Activated naive CD8-positive, alpha-beta T cell treated with anti-CD3 and anti-CD28 coated beads, Interleukin-2, amount 10 ng/mL, durations not matched to agents 7 days and 5 days (primary cell): Measurements from ENCODE around the gene SPDYC. TPM values are rescaled to one million over a fixed set of nuclear protein-coding genes. Genes with fewer than 3 reads are reported as not detected.
"Not testable (repeated sequence)": the region's sequence is repeated elsewhere in the genome, so short reads cannot be mapped to it uniquely, and the experiment has no call there.

Experiments
- ATAC-seq: fragments of 150-1000 bp; cut with Tn5 transposase; one replicate; pipeline ENCODE4 v1.10.0; 2021; ENCODE audit warnings: low read depth, moderate library complexity
- POLR2A ChIA-PET: fragments of 350-600 bp; sonication (Branson Sonifier 250); formaldehyde crosslinking; loops from one replicate; lab custom pipeline; 2021; ENCODE audit warnings: antibody characterized with exemption; lab: Charles Lee
- DNase-seq: peaks from one replicate; pipeline ENCODE4 v3.0.0; 2021
- H3K27ac Mint-ChIP-seq: one replicate; pipeline ENCODE4 v1.8.0; 2022; ENCODE audit warnings: mild to moderate bottlenecking, mixed read lengths
- H3K27me3 Mint-ChIP-seq: one replicate; pipeline ENCODE4 v1.8.0; 2022; ENCODE audit warnings: mild to moderate bottlenecking, moderate library complexity, mixed read lengths
- H3K36me3 Mint-ChIP-seq: one replicate; pipeline ENCODE4 v1.8.0; 2021; ENCODE audit warnings: mild to moderate bottlenecking, mixed read lengths
- H3K4me1 Mint-ChIP-seq: one replicate; pipeline ENCODE4 v1.8.0; 2021; ENCODE audit warnings: mixed read lengths
- H3K4me3 Mint-ChIP-seq: one replicate; pipeline ENCODE4 v1.8.0; 2022; ENCODE audit warnings: mild to moderate bottlenecking, moderate library complexity, mixed read lengths
- H3K9me3 Mint-ChIP-seq: one replicate; pipeline ENCODE4 v1.8.0; 2021; ENCODE audit warnings: mixed read lengths
- total RNA-seq, 2 experiments: library from RNA; stranded (reverse); gene quantifications; one replicate each; pipeline ENCODE4 v1.2.3, GENCODE V29; 2021

SPDYC gene
- total RNA-seq, 2 experiments from 2014 or later = not detected

- Mint-ChIP-seq H3K4me1 (peaks cover 16% of the 10 kb centered on the region), H3K4me3 (no peak overlapping the region), H3K27ac (no peak overlapping the region), H3K27me3 (peaks cover 5% of the 10 kb centered on the region), H3K9me3 (no peaks in the 10 kb centered on the region), H3K36me3 (no peaks in the 10 kb centered on the region)
- POLR2A ChIA-PET = interaction anchor here (1.1 kb wide), 1 partner anchor 13 kb away, joined by 4 read pairs; the partner anchor contains the start of gene SYVN1
- DNase-seq (no peak), ATAC-seq (no peak)
These were observed 22.5 kb upstream of the SPDYC start for GRCh38 chr11:65147352-65148075.

- ATAC-seq = no peak
- H3K4me1 Mint-ChIP-seq = peaks cover 19% of the 10 kb centered on the region
- H3K4me3 Mint-ChIP-seq = no peak overlapping the region
- H3K27me3 Mint-ChIP-seq = peaks cover 9% of the 10 kb centered on the region
- no peak for DNase-seq
- H3K9me3 Mint-ChIP-seq = no peaks in the 10 kb centered on the region
- no peaks in the 10 kb centered on the region for H3K36me3 Mint-ChIP-seq
- H3K27ac Mint-ChIP-seq = no peak overlapping the region
- POLR2A ChIA-PET = no interaction called here
These were observed 21.4 kb upstream of the SPDYC start for GRCh38 chr11:65148657-65149056.

GRCh38 chr11:65150131-65150508 is 19.9 kb upstream of the SPDYC start:
- ATAC-seq = not testable (repeated sequence)
- H3K4me1 Mint-ChIP-seq = peaks cover 19% of the 10 kb centered on the region

GRCh38 chr11:65150509-65151299 is 19.3 kb upstream of the SPDYC start:
- no peak for DNase-seq
- Mint-ChIP-seq H3K27me3 (peaks cover 9% of the 10 kb centered on the region), H3K4me1 (peaks cover 19% of the 10 kb centered on the region), H3K36me3 (no peaks in the 10 kb centered on the region), H3K4me3 (no peak overlapping the region), H3K27ac (no peak overlapping the region), H3K9me3 (no peaks in the 10 kb centered on the region)
- ATAC-seq = peak; percentile 60
- POLR2A ChIA-PET = interaction anchor here (0.7 kb wide), 1 partner anchor 20 kb away, joined by 3 read pairs; no protein-coding TSS in a partner anchor

More at GRCh38 chr11:65150131-65150508, 19.9 kb upstream of the SPDYC start:
- H3K4me3 Mint-ChIP-seq, DNase-seq, H3K9me3 Mint-ChIP-seq, H3K27me3 Mint-ChIP-seq, H3K36me3 Mint-ChIP-seq, H3K27ac Mint-ChIP-seq: not testable (repeated sequence)
- POLR2A ChIA-PET = interaction anchor here (0.7 kb wide), 1 partner anchor 19 kb away, joined by 3 read pairs; no protein-coding TSS in a partner anchor

- Mint-ChIP-seq H3K9me3 (no peaks in the 10 kb centered on the region), H3K36me3 (no peaks in the 10 kb centered on the region)
These were observed 18.6 kb upstream of the SPDYC start for GRCh38 chr11:65151331-65151899.

GRCh38 chr11:65152122-65152521 is 17.9 kb upstream of the SPDYC start:
- POLR2A ChIA-PET = no interaction called here

More at GRCh38 chr11:65151331-65151899, 18.6 kb upstream of the SPDYC start:
- ATAC-seq = no peak
- Mint-ChIP-seq H3K4me1 (peaks cover 19% of the 10 kb centered on the region), H3K27me3 (peaks cover 6% of the 10 kb centered on the region), H3K27ac (no peak overlapping the region), H3K4me3 (no peak overlapping the region)
- POLR2A ChIA-PET = no interaction called here
- DNase-seq = no peak

GRCh38 chr11:65156256-65156655 is 13.8 kb upstream of the SPDYC start:
- no peak overlapping the region for H3K27ac Mint-ChIP-seq
- DNase-seq (no peak), ATAC-seq (no peak)
- POLR2A ChIA-PET = no interaction called here
- no peaks in the 10 kb centered on the region for H3K36me3 Mint-ChIP-seq
- no peak overlapping the region for H3K4me3 Mint-ChIP-seq
- peaks cover 14% of the 10 kb centered on the region for H3K27me3 Mint-ChIP-seq
- peaks cover 22% of the 10 kb centered on the region for H3K4me1 Mint-ChIP-seq
- H3K9me3 Mint-ChIP-seq = no peaks in the 10 kb centered on the region

More at GRCh38 chr11:65152122-65152521, 17.9 kb upstream of the SPDYC start:
- no peak for ATAC-seq
- peaks cover 8% of the 10 kb centered on the region for H3K27me3 Mint-ChIP-seq
- H3K4me1 Mint-ChIP-seq = peaks cover 23% of the 10 kb centered on the region
- H3K27ac Mint-ChIP-seq = peak overlapping the region; percentile 27
- H3K9me3 Mint-ChIP-seq = no peaks in the 10 kb centered on the region
- H3K36me3 Mint-ChIP-seq = no peaks in the 10 kb centered on the region
- DNase-seq = no peak
- no peak overlapping the region for H3K4me3 Mint-ChIP-seq

GRCh38 chr11:65156926-65157325 is 13.1 kb upstream of the SPDYC start:
- peaks cover 20% of the 10 kb centered on the region for H3K4me1 Mint-ChIP-seq
- peak overlapping the region; percentile 54 for H3K27ac Mint-ChIP-seq
- peaks cover 12% of the 10 kb centered on the region for H3K27me3 Mint-ChIP-seq
- no peaks in the 10 kb centered on the region for H3K9me3 Mint-ChIP-seq
- no peaks in the 10 kb centered on the region for H3K36me3 Mint-ChIP-seq
- DNase-seq (no peak), ATAC-seq (no peak)
- POLR2A ChIA-PET = interaction anchor here (1.5 kb wide), 1 partner anchor 21 kb away, joined by 5 read pairs; no protein-coding TSS in a partner anchor
- no peak overlapping the region for H3K4me3 Mint-ChIP-seq

- no peaks in the 10 kb centered on the region for H3K9me3 Mint-ChIP-seq
- H3K27me3 Mint-ChIP-seq = peaks cover 12% of the 10 kb centered on the region
- H3K4me3 Mint-ChIP-seq = peak overlapping the region; percentile 22
- ATAC-seq = peak; percentile 64
- H3K36me3 Mint-ChIP-seq = no peaks in the 10 kb centered on the region
- no peak for DNase-seq
- POLR2A ChIA-PET = interaction anchor here (1.5 kb wide), 1 partner anchor 22 kb away, joined by 5 read pairs; no protein-coding TSS in a partner anchor
- peaks cover 16% of the 10 kb centered on the region for H3K4me1 Mint-ChIP-seq
- no peak overlapping the region for H3K27ac Mint-ChIP-seq
These were observed 12.7 kb upstream of the SPDYC start for GRCh38 chr11:65157336-65157735.

GRCh38 chr11:65159012-65159411 is 11.0 kb upstream of the SPDYC start:
- Mint-ChIP-seq H3K27me3 (peaks cover 8% of the 10 kb centered on the region), H3K9me3 (no peaks in the 10 kb centered on the region), H3K4me3 (no peak overlapping the region), H3K4me1 (peaks cover 11% of the 10 kb centered on the region), H3K36me3 (no peaks in the 10 kb centered on the region), H3K27ac (no peak overlapping the region)
- DNase-seq (no peak), ATAC-seq (no peak)
- POLR2A ChIA-PET = no interaction called here

- peaks cover 11% of the 10 kb centered on the region for H3K4me1 Mint-ChIP-seq
- H3K36me3 Mint-ChIP-seq = no peaks in the 10 kb centered on the region
- no peak overlapping the region for H3K4me3 Mint-ChIP-seq
- ATAC-seq = no peak
- DNase-seq = no peak
- POLR2A ChIA-PET = no interaction called here
- no peaks in the 10 kb centered on the region for H3K9me3 Mint-ChIP-seq
- no peak overlapping the region for H3K27ac Mint-ChIP-seq
- H3K27me3 Mint-ChIP-seq = peaks cover 8% of the 10 kb centered on the region
These were observed 9.4 kb upstream of the SPDYC start for GRCh38 chr11:65160643-65161042.

- Mint-ChIP-seq H3K27me3 (peaks cover 9% of the 10 kb centered on the region), H3K27ac (no peak overlapping the region), H3K4me3 (no peak overlapping the region), H3K36me3 (no peaks in the 10 kb centered on the region), H3K4me1 (peaks cover 4% of the 10 kb centered on the region), H3K9me3 (no peaks in the 10 kb centered on the region)
- POLR2A ChIA-PET = interaction anchor here (0.5 kb wide), 1 partner anchor 1007 kb away, joined by 3 read pairs; no protein-coding TSS in a partner anchor
- ATAC-seq = no peak
- no peak for DNase-seq
These were observed 6.3 kb upstream of the SPDYC start for GRCh38 chr11:65163684-65164083.
